ENCODE results near the gene DCBLD1. TPM values are rescaled to one million over a fixed set of nuclear protein-coding genes. Genes with fewer than 3 reads are reported as not detected.

DCBLD1 gene
- total and polyA plus RNA-seq, 7 donors: 2.0 to 9.0 (median 4.0) TPM

GRCh38 chr6:117568247-117568646 lies 85.8 kb downstream of the DCBLD1 start:
- intact Hi-C loops (cut with DNase I): no loop called here
- no peak for ATAC-seq
- DNase-seq: no peak
- Histone ChIP-seq H3K4me1 (no peaks in the 10 kb centered on the region), H3K27me3 (ENCODE audit: insufficient read depth in 3 of 3, low read length in 2 of 3) (no peaks in the 10 kb centered on the region), H3K27ac (no peak overlapping the region), H3K4me3 (no peak overlapping the region), H3K9me3 (no peaks in the 10 kb centered on the region), H3K36me3 (ENCODE audit: insufficient read depth in 1 of 2, low read depth in 1 of 2) (peaks cover 0 to 86% of the 10 kb centered on the region in 2 donors)
- TF ChIP-seq CTCF (IDR thresholded peaks at IDR 0.05): no peak
- 93 to 100% (median 98%) methylated on average over 2 of the region's 2 CpGs for WGBS, 3 donors

GRCh38 chr6:117568831-117569410 lies 86.4 kb downstream of the DCBLD1 start:
- TF ChIP-seq CTCF (IDR thresholded peaks at IDR 0.05): no peak
- H3K27ac ChIP-seq: no peak overlapping the region
- H3K9me3 ChIP-seq: no peaks in the 10 kb centered on the region
- WGBS, 3 donors: 0 to 83% (median 63%) methylated on average over 1 of the region's 1 CpG
- intact Hi-C loops (cut with DNase I): no loop called here
- ATAC-seq (no peak), DNase-seq (no peak)
- peaks cover 0 to 89% of the 10 kb centered on the region in 2 donors for H3K36me3 ChIP-seq (ENCODE audit: insufficient read depth in 1 of 2, low read depth in 1 of 2)
- no peaks in the 10 kb centered on the region for H3K4me1 ChIP-seq
- H3K27me3 ChIP-seq (ENCODE audit: insufficient read depth in 3 of 3, low read length in 2 of 3): no peaks in the 10 kb centered on the region
- no peak overlapping the region for H3K4me3 ChIP-seq

- no peak for TF ChIP-seq CTCF (IDR thresholded peaks at IDR 0.05)
- no peaks in the 10 kb centered on the region for H3K4me1 ChIP-seq
- peaks cover 0 to 81% of the 10 kb centered on the region in 2 donors for H3K36me3 ChIP-seq (ENCODE audit: insufficient read depth in 1 of 2, low read depth in 1 of 2)
- 92 to 96% (median 93%) methylated on average over 5 of the region's 5 CpGs for WGBS, 3 donors
- H3K27ac ChIP-seq: no peak overlapping the region
- H3K4me3 ChIP-seq: no peak overlapping the region
- ATAC-seq: no peak
- no peaks in the 10 kb centered on the region for H3K9me3 ChIP-seq
- DNase-seq: no peak
- intact Hi-C loops (cut with DNase I): no loop called here
- H3K27me3 ChIP-seq (ENCODE audit: insufficient read depth in 3 of 3, low read length in 2 of 3): no peaks in the 10 kb centered on the region
Observed at GRCh38 chr6:117573006-117573680, 90.7 kb downstream of the DCBLD1 start.

- Histone ChIP-seq H3K9me3 (no peaks in the 10 kb centered on the region), H3K27me3 (ENCODE audit: insufficient read depth in 3 of 3, low read length in 2 of 3) (no peaks in the 10 kb centered on the region), H3K4me3 (no peak overlapping the region), H3K27ac (no peak overlapping the region), H3K36me3 (ENCODE audit: insufficient read depth in 1 of 2, low read depth in 1 of 2) (peaks cover 0 to 78% of the 10 kb centered on the region in 2 donors), H3K4me1 (no peaks in the 10 kb centered on the region)
- intact Hi-C loops (cut with DNase I): no loop called here
- ATAC-seq (no peak), DNase-seq (no peak)
- no peak for TF ChIP-seq CTCF (IDR thresholded peaks at IDR 0.05)
- WGBS, 3 donors: 85 to 93% (median 87%) methylated on average over 4 of the region's 4 CpGs
Observed at GRCh38 chr6:117574198-117574597, 91.7 kb downstream of the DCBLD1 start.

All from psoas muscle (tissue), 8 donors.